ENCODE measurements around the gene MLLT10. TPM values are rescaled to one million over a fixed set of nuclear protein-coding genes. Genes with fewer than 3 reads are reported as not detected.

MLLT10 gene
- total and polyA plus RNA-seq, 9 of the 15 experiments (the other 6 are each of a cell fraction or from before 2014, with no cell fraction given), result 18.8 to 81.4 (median 64.2) TPM

DNA sequence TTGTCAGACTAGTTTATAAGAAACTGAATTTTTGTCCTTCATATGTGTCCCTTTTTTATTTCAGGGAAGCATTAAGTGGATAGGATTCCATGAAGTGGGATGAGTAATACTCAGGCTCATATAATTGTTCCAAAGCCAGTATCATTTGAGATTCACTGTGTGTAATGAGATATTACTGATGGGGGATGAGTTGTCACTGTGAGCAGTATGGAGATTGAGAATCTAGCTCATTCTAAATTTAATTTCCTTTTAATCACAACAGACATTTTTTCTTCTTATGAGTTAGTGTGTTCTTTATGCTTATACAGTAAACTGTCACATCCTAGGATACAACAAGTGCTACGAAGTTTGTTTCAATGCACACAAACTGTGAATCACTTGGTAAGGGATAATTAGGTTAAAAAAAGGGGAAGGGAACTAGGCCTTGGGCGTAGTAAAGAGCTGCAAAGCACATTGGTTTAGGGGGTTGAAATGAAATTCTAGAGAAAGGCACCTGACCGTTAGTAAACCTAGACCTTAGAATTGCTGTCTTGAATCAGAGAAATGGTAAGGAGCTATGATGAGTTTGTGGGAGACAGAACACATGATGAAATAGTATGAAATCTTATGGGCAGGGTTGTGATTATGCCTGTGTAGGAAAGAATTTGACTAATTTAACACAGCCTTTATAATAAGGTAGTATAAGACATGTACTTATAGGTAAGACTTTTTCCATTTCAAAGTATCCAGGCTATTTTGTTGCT lies 153.4 kb downstream of the MLLT10 start (continued):
- TF ChIP-seq ATF7 (IDR thresholded peaks at IDR 0.05) (0 out of 2 replicates have a peak, but pooled peaks have one; percentile 43), POLR2H (tag; IDR thresholded peaks at IDR 0.05; ENCODE audit: low read depth) (peak; percentile 53), ARHGAP35 (IDR thresholded peaks at IDR 0.05; ENCODE audit: partially characterized antibody) (no peak), CXXC5 (CRISPR knock-in tag; IDR thresholded peaks at IDR 0.05) (no peak), POLR2AphosphoS2 (IDR thresholded peaks at IDR 0.05; ENCODE audit: low read length) (no peak), KDM2B (CRISPR knock-in tag; IDR thresholded peaks at IDR 0.05) (no peak), RB1 (IDR thresholded peaks at IDR 0.05; ENCODE audit: low read depth) (no peak), FOXK2 (conservative IDR thresholded peaks at IDR 0.05 in 1 of 2, IDR thresholded peaks at IDR 0.05 in 1 of 2; ENCODE audit: low read depth in 2 of 2) (no peak), HNRNPUL1 (IDR thresholded peaks at IDR 0.05; ENCODE audit: low read length) (no peak), SMARCA4 (IDR thresholded peaks at IDR 0.05) (peak; percentile 31; the same call in 1 of the 2 replicates), COPS2 (conservative IDR thresholded peaks at IDR 0.05) (no peak), BACH1 (tag; IDR thresholded peaks at IDR 0.05) (peak; percentile 80), ZC3H4 (CRISPR knock-in tag; IDR thresholded peaks at IDR 0.05; ENCODE audit: borderline replicate concordance) (no peak), HNRNPLL (IDR thresholded peaks at IDR 0.05; ENCODE audit: low read depth, low read length, poor library complexity, severe bottlenecking) (no peak), CBFB (CRISPR knock-in tag; IDR thresholded peaks at IDR 0.05) (no peak), ZNF79 (CRISPR knock-in tag; IDR thresholded peaks at IDR 0.05; ENCODE audit: low read depth) (no peak), JUNB (CRISPR knock-in tag; conservative IDR thresholded peaks at IDR 0.05) (no peak), ZNF41 (CRISPR knock-in tag; conservative IDR thresholded peaks at IDR 0.05) (no peak), ARID2 (IDR thresholded peaks at IDR 0.05) (no peak), SMAD4 (CRISPR knock-in tag; conservative IDR thresholded peaks at IDR 0.05) (peak; percentile 47; the same call in 1 of the 2 replicates)
- TF ChIP-seq, protein P1, sequence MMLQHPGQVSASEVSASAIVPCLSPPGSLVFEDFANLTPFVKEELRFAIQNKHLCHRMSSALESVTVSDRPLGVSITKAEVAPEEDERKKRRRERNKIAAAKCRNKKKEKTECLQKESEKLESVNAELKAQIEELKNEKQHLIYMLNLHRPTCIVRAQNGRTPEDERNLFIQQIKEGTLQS (IDR thresholded peaks at IDR 0.05), result peak; percentile 78
- TF ChIP-seq, protein P1 (CRISPR knock-in tag; conservative IDR thresholded peaks at IDR 0.05), result no peak
- TF ChIP-seq, protein P2, sequence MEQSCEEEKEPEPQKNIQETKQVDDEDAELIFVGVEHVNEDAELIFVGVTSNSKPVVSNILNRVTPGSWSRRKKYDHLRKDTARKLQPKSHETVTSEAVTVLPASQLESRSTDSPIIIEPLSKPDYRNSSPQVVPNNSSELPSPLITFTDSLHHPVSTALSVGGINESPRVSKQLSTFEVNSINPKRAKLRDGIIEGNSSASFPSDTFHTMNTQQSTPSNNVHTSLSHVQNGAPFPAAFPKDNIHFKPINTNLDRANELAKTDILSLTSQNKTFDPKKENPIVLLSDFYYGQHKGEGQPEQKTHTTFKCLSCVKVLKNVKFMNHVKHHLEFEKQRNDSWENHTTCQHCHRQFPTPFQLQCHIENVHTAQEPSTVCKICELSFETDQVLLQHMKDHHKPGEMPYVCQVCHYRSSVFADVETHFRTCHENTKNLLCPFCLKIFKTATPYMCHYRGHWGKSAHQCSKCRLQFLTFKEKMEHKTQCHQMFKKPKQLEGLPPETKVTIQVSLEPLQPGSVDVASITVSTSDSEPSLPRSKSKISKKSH (CRISPR knock-in tag; IDR thresholded peaks at IDR 0.05), result no peak
- TF ChIP-seq, protein P3, sequence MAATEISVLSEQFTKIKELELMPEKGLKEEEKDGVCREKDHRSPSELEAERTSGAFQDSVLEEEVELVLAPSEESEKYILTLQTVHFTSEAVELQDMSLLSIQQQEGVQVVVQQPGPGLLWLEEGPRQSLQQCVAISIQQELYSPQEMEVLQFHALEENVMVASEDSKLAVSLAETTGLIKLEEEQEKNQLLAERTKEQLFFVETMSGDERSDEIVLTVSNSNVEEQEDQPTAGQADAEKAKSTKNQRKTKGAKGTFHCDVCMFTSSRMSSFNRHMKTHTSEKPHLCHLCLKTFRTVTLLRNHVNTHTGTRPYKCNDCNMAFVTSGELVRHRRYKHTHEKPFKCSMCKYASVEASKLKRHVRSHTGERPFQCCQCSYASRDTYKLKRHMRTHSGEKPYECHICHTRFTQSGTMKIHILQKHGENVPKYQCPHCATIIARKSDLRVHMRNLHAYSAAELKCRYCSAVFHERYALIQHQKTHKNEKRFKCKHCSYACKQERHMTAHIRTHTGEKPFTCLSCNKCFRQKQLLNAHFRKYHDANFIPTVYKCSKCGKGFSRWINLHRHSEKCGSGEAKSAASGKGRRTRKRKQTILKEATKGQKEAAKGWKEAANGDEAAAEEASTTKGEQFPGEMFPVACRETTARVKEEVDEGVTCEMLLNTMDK (IDR thresholded peaks at IDR 0.05; ENCODE audit: borderline replicate concordance, insufficient read depth, low read depth, low read length, poor library complexity, severe bottlenecking), result no peak
- TF ChIP-seq, protein P4, sequence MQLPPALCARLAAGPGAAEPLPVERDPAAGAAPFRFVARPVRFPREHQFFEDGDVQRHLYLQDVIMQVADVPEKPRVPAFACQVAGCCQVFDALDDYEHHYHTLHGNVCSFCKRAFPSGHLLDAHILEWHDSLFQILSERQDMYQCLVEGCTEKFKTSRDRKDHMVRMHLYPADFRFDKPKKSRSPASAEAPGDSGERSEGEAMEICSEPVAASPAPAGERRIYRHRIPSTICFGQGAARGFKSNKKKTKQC (CRISPR knock-in tag; IDR thresholded peaks at IDR 0.05), result no peak
